K562 (cell line): ENCODE measurements around the gene VRK1. TPM values are rescaled to one million over a fixed set of nuclear protein-coding genes. Genes with fewer than 3 reads are reported as not detected.

Experiments
- DEAF1 ChIP-seq: fragments of 450-650 bp; formaldehyde crosslinking; IDR thresholded peaks from 2 replicates; pipeline ENCODE4 v1.4.0; 2020; ENCODE audit warnings: mild to moderate bottlenecking, moderate library complexity
- DMBX1 ChIP-seq: fragments of 250-450 bp; sonication (Bioruptor Pico); IDR thresholded peaks from 2 replicates; pipeline ENCODE4 v1.8.0; 2022; ENCODE audit warnings: inconsistent platforms, mild to moderate bottlenecking, moderate library complexity, borderline replicate concordance
- FOS ChIP-seq: IDR thresholded peaks from 3 replicates; pipeline ENCODE4 v1.6.1; 2011; ENCODE audit not compliant: insufficient read length; ENCODE audit errors: extremely low read depth
- FOSL1 ChIP-seq: fragments of 200-800 bp; sonication (Bioruptor generic); conservative IDR thresholded peaks from 2 replicates; pipeline ENCODE4 v1.6.1; 2016; ENCODE audit warnings: missing genetic modification characterization, missing compliant biosample characterization
- KAT2B ChIP-seq: IDR thresholded peaks from one replicate; pipeline ENCODE4 v1.6.1; 2012; ENCODE audit warnings: low read depth, mild to moderate bottlenecking, control low read depth, inconsistent platforms, low read length, moderate library complexity
- MEF2A ChIP-seq: IDR thresholded peaks from 2 replicates; pipeline ENCODE4 v1.6.1; 2011; ENCODE audit warnings: low read depth, mild to moderate bottlenecking, low read length, moderate library complexity; ENCODE audit not compliant: control insufficient read depth
- NEUROD1 ChIP-seq: fragments of 150-350 bp; IDR thresholded peaks from 2 replicates; pipeline ENCODE4 v1.6.1; 2014; ENCODE audit warnings: borderline replicate concordance, low read length, low read depth; ENCODE audit not compliant: partially characterized antibody
- NFE2 ChIP-seq: IDR thresholded peaks from 2 replicates; pipeline ENCODE4 v1.6.1; 2014; ENCODE audit warnings: antibody characterized with exemption, low read depth
- RAD21 ChIP-seq, 2 experiments: fragments of 250-450 bp in 1 of 2; fragments of 450-650 bp in 1 of 2; sonication (Bioruptor Pico) in 1 of 2; formaldehyde crosslinking in 1 of 2; IDR thresholded peaks in 1 of 2; conservative IDR thresholded peaks in 1 of 2; 2 replicates each; pipeline versions ENCODE4 v1.4.0 to v1.8.0; 2020 to 2022; ENCODE audit warnings: mild to moderate bottlenecking in 2 of 2, moderate library complexity in 1 of 2
- RBM17 ChIP-seq: fragments of 200-400 bp; formaldehyde crosslinking; IDR thresholded peaks from 2 replicates; pipeline ENCODE4 v1.6.1; 2017; ENCODE audit warnings: low read depth, mild to moderate bottlenecking, low read length, borderline replicate concordance
- RBM34 ChIP-seq: fragments of 200-400 bp; formaldehyde crosslinking; IDR thresholded peaks from 2 replicates; pipeline ENCODE4 v1.6.1; 2018; ENCODE audit warnings: low read length, borderline replicate concordance; ENCODE audit not compliant: insufficient read depth
- SMARCB1 ChIP-seq: IDR thresholded peaks from 2 replicates; pipeline ENCODE4 v1.6.1; 2011; ENCODE audit warnings: improper control_type of control experiment, low read depth; ENCODE audit not compliant: insufficient read length
- THRAP3 ChIP-seq: fragments of 450-650 bp; IDR thresholded peaks from 2 replicates; pipeline ENCODE4 v1.6.1; 2016; ENCODE audit warnings: mild to moderate bottlenecking, inconsistent platforms, borderline replicate concordance
- ZNF764 ChIP-seq: fragments of 250-450 bp; sonication (Bioruptor Pico); IDR thresholded peaks from 2 replicates; pipeline ENCODE4 v1.4.0; 2020; ENCODE audit warnings: low read depth, mild to moderate bottlenecking, moderate library complexity
- polyA plus RNA-seq, 8 experiments: library from polyadenylated mRNA; depleted of rRNA in 4 of 8; stranded (reverse) in 5 of 8; unstranded in 3 of 8; fragments of >200 nt; fragmentation: Nextera tagmentation in 2 of 8; fragmentation: Illumina TruSeq in 1 of 8; extraction: Ambion mirVana in 2 of 8; extraction: Trizol in 1 of 8; gene quantifications; 2 replicates each; pipeline versions ENCODE4 v1.2.1 to v1.2.3, GENCODE V29; 2011 to 2014; ENCODE audit warnings: inconsistent platforms in 1 of 8, missing spikeins in 1 of 8
- total RNA-seq, 7 experiments: library from RNA; depleted of rRNA in 6 of 7; stranded (reverse); fragments of >200 nt in 6 of 7; fragmentation: Illumina TruSeq in 2 of 7; extraction: Trizol in 2 of 7; gene quantifications; 2 replicates each; pipeline versions ENCODE4 v1.2.1 to v1.2.3, GENCODE V29; 2011 to 2021; ENCODE audit warnings: low replicate concordance in 1 of 7
- TF ChIP-seq, protein P1 (sequence below): fragments of 450-650 bp; IDR thresholded peaks from 2 replicates; pipeline ENCODE4 v1.6.1; 2016
- TF ChIP-seq, protein P2 (sequence below): fragments of 250-450 bp; sonication (Bioruptor Pico); IDR thresholded peaks from 2 replicates; pipeline ENCODE4 v1.8.0; 2021; ENCODE audit warnings: moderate library complexity, mild to moderate bottlenecking, inconsistent platforms
- TF ChIP-seq, protein P3 (sequence below): sonication (generic); formaldehyde crosslinking; IDR thresholded peaks from 2 replicates; pipeline ENCODE4 v1.8.0; 2023; ENCODE audit warnings: mild to moderate bottlenecking, missing genetic modification reagents

VRK1 gene
- total and polyA plus RNA-seq, 9 of the 15 experiments (the other 6 are each of a cell fraction or from before 2014, with no cell fraction given) = 83.6 to 177 (median 116) TPM

DNA sequence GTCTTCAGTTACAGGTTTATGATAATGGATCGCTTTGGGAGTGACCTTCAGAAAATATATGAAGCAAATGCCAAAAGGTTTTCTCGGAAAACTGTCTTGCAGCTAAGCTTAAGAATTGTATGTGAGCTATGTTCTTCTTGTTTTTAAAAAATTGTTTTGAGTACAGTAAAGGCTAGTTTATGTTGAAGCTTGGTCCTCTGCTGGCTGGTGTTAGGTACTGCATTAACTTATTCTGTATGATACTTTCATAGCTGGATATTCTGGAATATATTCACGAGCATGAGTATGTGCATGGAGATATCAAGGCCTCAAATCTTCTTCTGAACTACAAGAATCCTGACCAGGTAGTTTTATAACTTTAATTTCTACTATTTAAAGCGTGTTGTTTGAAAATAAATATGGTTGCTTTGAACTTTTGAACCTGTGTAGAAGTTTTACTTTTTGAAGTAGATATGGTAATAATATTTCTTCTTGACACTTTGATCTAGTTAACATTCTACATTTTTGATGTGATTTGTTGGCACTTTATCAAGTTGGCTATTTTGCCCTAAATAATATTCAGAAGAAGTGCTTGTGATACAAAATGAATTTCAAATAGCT, 55.7 kb downstream of the VRK1 start (continued):
- TF ChIP-seq, protein P1, sequence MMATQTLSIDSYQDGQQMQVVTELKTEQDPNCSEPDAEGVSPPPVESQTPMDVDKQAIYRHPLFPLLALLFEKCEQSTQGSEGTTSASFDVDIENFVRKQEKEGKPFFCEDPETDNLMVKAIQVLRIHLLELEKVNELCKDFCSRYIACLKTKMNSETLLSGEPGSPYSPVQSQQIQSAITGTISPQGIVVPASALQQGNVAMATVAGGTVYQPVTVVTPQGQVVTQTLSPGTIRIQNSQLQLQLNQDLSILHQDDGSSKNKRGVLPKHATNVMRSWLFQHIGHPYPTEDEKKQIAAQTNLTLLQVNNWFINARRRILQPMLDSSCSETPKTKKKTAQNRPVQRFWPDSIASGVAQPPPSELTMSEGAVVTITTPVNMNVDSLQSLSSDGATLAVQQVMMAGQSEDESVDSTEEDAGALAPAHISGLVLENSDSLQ = no peak
- TF ChIP-seq FOSL1 (no peak), RAD21 (CRISPR knock-in tag; conservative IDR thresholded peaks at IDR 0.05 in 1 of 2, IDR thresholded peaks at IDR 0.05 in 1 of 2) (peak; percentile 64 to 81), SMARCB1 (no peak), MEF2A (no peak), RBM34 (no peak), DMBX1 (no peak), DEAF1 (CRISPR knock-in tag) (peak; percentile 42; the same call in 1 of the 2 replicates), THRAP3 (no peak), RBM17 (no peak), KAT2B (no peak), ZNF764 (CRISPR knock-in tag) (no peak), FOS (no peak), NEUROD1 (no peak), NFE2 (no peak)
- TF ChIP-seq, protein P2, sequence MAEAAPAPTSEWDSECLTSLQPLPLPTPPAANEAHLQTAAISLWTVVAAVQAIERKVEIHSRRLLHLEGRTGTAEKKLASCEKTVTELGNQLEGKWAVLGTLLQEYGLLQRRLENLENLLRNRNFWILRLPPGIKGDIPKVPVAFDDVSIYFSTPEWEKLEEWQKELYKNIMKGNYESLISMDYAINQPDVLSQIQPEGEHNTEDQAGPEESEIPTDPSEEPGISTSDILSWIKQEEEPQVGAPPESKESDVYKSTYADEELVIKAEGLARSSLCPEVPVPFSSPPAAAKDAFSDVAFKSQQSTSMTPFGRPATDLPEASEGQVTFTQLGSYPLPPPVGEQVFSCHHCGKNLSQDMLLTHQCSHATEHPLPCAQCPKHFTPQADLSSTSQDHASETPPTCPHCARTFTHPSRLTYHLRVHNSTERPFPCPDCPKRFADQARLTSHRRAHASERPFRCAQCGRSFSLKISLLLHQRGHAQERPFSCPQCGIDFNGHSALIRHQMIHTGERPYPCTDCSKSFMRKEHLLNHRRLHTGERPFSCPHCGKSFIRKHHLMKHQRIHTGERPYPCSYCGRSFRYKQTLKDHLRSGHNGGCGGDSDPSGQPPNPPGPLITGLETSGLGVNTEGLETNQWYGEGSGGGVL = no peak
- TF ChIP-seq, protein P3, sequence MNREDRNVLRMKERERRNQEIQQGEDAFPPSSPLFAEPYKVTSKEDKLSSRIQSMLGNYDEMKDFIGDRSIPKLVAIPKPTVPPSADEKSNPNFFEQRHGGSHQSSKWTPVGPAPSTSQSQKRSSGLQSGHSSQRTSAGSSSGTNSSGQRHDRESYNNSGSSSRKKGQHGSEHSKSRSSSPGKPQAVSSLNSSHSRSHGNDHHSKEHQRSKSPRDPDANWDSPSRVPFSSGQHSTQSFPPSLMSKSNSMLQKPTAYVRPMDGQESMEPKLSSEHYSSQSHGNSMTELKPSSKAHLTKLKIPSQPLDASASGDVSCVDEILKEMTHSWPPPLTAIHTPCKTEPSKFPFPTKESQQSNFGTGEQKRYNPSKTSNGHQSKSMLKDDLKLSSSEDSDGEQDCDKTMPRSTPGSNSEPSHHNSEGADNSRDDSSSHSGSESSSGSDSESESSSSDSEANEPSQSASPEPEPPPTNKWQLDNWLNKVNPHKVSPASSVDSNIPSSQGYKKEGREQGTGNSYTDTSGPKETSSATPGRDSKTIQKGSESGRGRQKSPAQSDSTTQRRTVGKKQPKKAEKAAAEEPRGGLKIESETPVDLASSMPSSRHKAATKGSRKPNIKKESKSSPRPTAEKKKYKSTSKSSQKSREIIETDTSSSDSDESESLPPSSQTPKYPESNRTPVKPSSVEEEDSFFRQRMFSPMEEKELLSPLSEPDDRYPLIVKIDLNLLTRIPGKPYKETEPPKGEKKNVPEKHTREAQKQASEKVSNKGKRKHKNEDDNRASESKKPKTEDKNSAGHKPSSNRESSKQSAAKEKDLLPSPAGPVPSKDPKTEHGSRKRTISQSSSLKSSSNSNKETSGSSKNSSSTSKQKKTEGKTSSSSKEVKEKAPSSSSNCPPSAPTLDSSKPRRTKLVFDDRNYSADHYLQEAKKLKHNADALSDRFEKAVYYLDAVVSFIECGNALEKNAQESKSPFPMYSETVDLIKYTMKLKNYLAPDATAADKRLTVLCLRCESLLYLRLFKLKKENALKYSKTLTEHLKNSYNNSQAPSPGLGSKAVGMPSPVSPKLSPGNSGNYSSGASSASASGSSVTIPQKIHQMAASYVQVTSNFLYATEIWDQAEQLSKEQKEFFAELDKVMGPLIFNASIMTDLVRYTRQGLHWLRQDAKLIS = no peak
